ENCODE measurements around the gene UPF1. TPM values are rescaled to one million over a fixed set of nuclear protein-coding genes. Genes with fewer than 3 reads are reported as not detected.
A peak's percentile ranks its signal among the peaks of the same experiment; 100 is the strongest.

Gene UPF1
- total and polyA plus RNA-seq, 5 experiments from 2014 or later, result 7.5 to 112 (median 28.4) TPM

DNA sequence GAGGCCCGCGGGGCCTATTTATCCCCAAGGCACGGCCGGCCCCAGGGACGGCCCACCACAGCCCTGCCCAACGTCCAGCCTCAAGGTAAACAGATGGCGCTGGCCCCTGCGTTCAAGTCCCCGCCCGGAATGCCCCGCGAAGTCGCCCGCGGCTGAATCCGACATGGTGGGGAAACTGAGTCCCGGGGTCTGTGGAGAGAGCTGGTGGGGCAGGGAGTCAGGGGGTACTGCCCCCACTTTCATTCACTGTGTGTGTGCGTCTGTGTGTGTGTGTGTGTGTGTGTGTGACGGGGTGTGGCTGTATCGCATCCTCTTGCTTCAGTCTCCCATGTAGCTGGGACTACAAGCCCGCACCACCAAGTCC, 40.5 kb upstream of the UPF1 start:
- H3K4me1 Mint-ChIP-seq, result peaks cover 13 to 39% (median 36%) of the 10 kb centered on the region in 4 donors
- no peak overlapping the region for H3K27ac Mint-ChIP-seq
- POLR2A ChIA-PET, result interaction anchor here (1.0 kb wide), 1 partner anchor 10 kb away, joined by 3 read pairs; no protein-coding TSS in a partner anchor
- H3K4me3 Mint-ChIP-seq, result peak overlapping the region in 4 of 10 donors; percentile 45 to 83 (median 68)
- no peak for DNase-seq
- no peak for ATAC-seq
- no peaks in the 10 kb centered on the region for H3K9me3 Mint-ChIP-seq
- peaks cover 0 to 4% (median 0%) of the 10 kb centered on the region in 3 donors for H3K36me3 Mint-ChIP-seq
- peaks cover 26 to 84% (median 60%) of the 10 kb centered on the region in 5 donors for H3K27me3 Mint-ChIP-seq

DNA sequence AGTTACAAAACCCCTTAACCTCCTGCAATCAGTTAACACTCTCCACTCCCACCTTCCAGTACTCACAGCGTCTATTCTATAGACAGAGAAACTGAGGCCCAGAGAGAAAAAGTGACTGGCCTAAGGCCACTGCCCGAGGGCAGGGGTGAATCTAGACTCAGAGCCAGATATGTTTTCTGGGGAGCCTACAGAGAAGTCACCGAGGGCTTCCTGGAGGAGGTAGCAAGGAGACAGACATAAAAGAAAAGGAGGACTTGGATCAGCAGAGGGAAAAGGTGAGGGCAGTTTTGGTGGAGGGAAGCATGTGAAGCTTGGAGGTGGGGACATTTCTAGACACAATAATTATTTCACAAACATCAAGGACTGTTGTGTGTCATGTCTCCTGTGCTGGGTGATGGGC, 39.1 kb upstream of the UPF1 start:
- Mint-ChIP-seq H3K27me3 (peaks cover 26 to 82% (median 57%) of the 10 kb centered on the region in 5 donors), H3K4me1 (peaks cover 11 to 29% (median 28%) of the 10 kb centered on the region in 4 donors), H3K36me3 (peaks cover 0 to 4% (median 0%) of the 10 kb centered on the region in 3 donors), H3K27ac (peak overlapping the region in 1 of 10 donors; percentile 14), H3K4me3 (no peak overlapping the region), H3K9me3 (no peaks in the 10 kb centered on the region)
- POLR2A ChIA-PET, result no interaction called here
- ATAC-seq (no peak), DNase-seq (no peak)

DNA sequence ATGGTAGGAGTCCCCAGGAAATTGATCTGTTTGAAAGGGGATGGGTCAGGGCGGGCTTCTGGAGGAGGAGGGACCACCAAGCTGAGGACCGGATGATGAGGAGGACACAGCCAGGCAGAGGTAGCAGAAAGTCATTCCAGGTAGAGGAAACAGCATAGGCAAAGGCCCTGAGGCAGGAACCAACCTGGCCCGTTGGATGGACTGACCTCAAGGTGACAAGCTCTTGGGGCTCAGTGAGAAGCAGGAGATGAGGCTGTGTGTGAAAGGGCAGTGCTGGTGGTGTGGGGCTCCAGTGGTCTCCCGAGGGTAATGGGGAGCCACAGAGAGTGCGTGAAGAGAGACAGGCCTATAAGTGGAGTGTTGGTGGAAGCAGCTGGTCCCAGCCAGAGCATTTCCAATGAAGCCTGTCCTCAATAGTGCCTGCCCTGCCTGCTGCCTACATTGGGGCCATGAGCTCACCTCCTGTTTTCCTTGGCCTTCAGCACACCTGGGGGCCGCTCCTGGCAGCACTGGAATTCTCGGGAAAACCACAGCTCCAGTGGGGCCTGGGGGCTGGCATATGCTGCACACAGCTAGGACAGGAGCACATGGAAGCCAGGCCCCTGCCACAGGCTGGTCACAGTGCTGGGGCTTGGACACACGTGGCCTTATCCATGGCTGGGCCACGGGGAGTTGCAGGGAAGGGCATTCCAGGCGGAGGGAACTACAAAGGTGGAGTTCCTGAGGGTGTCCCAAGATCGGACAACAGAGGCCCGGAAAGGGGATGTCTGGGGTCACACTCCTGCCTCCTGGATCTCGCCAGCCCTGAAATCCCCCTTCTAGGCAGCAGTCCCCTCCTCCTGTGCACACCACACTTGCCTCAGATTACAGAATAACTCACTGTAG, 38.4 kb upstream of the UPF1 start:
- no peak for ATAC-seq
- H3K9me3 Mint-ChIP-seq, result no peaks in the 10 kb centered on the region
- peaks cover 11 to 25% (median 22%) of the 10 kb centered on the region in 4 donors for H3K4me1 Mint-ChIP-seq
- H3K4me3 Mint-ChIP-seq, result no peak overlapping the region
- peak overlapping the region in 3 of 10 donors; percentile 14 to 57 (median 22) for H3K27ac Mint-ChIP-seq
- no peak for DNase-seq
- H3K27me3 Mint-ChIP-seq, result peaks cover 26 to 80% (median 52%) of the 10 kb centered on the region in 5 donors
- POLR2A ChIA-PET, result no interaction called here
- H3K36me3 Mint-ChIP-seq, result peaks cover 0 to 4% (median 0%) of the 10 kb centered on the region in 3 donors

DNA sequence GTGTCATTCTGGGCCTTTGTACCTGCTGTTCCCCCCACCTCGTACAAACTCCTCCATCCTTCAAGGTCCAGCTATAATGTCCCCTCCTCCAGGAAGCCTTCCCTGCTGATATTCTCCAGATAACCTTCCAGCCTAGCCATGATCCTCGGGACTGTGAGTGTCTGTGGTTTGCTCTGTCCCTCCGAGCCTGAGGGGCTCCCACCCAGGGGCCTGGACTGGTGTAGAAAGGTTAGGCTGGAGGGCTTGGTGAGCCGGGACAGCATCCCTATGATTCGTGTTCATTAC, 37.8 kb upstream of the UPF1 start:
- POLR2A ChIA-PET, result no interaction called here
- DNase-seq (no peak), ATAC-seq (no peak)
- peaks cover 11 to 21% (median 18%) of the 10 kb centered on the region in 4 donors for H3K4me1 Mint-ChIP-seq
- H3K4me3 Mint-ChIP-seq, result no peak overlapping the region
- peaks cover 0 to 4% (median 0%) of the 10 kb centered on the region in 3 donors for H3K36me3 Mint-ChIP-seq
- H3K27me3 Mint-ChIP-seq, result peaks cover 23 to 76% (median 48%) of the 10 kb centered on the region in 5 donors
- H3K9me3 Mint-ChIP-seq, result no peaks in the 10 kb centered on the region
- H3K27ac Mint-ChIP-seq, result peak overlapping the region in 2 of 10 donors; percentile 5 to 57

DNA sequence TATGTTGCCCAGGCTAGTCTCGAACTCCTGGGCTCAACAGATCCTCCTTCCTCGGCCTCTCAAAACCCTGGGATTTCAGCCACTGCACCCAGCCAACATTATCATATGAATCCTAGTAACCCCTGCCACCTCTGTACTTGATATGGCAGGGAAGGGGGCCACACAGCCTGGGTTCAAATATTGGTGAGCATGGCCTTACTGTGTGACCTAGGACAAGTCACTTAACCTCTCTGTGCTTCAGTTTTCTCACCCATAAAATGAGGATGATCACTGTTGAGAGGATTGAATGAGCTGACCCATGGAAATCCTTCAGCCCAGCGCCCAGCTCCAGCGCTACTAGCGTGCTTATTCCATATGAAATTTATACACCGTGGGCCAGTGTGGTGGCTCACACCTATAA, 37.1 kb upstream of the UPF1 start:
- no peak for ATAC-seq
- Mint-ChIP-seq H3K9me3 (no peaks in the 10 kb centered on the region), H3K27me3 (peaks cover 22 to 70% (median 41%) of the 10 kb centered on the region in 5 donors), H3K27ac (no peak overlapping the region), H3K4me3 (no peak overlapping the region), H3K36me3 (peaks cover 0 to 4% (median 0%) of the 10 kb centered on the region in 3 donors), H3K4me1 (peaks cover 8 to 14% (median 11%) of the 10 kb centered on the region in 4 donors)
- DNase-seq, result no peak
- POLR2A ChIA-PET, result interaction anchor here (0.6 kb wide), 1 partner anchor 49 kb away, joined by 3 read pairs; no protein-coding TSS in a partner anchor

DNA sequence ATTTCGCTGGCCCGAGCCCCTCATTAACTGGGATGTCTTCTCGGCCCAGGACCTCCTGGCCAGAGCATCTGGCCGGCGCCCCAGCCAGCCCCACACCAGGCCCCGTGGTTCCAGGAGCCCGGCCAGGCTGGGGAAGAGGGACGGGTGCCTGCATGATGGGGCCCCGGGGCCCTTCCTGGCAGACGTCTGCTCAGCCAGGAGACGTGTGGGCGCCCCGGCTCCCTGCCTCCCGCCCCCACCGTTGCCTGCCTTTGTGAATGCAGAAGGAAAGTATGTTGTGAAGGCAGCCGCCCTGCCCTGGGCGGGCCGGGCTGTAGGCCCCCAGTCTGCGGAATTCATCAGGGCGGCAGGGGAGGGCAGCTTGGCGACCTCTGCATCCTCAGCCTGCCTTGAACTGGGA, 36.2 kb upstream of the UPF1 start:
- POLR2A ChIA-PET, result interaction anchor here (0.7 kb wide), 1 partner anchor 101 kb away, joined by 4 read pairs; no protein-coding TSS in a partner anchor
- Mint-ChIP-seq H3K9me3 (no peaks in the 10 kb centered on the region), H3K36me3 (no peaks in the 10 kb centered on the region), H3K4me1 (peaks cover 4 to 6% (median 4%) of the 10 kb centered on the region in 4 donors), H3K27me3 (peaks cover 18 to 62% (median 34%) of the 10 kb centered on the region in 5 donors), H3K4me3 (no peak overlapping the region), H3K27ac (no peak overlapping the region)
- ATAC-seq, result peak in 1 of 2 donors; percentile 50
- DNase-seq, result peak in 1 of 10 donors; percentile 22

DNA sequence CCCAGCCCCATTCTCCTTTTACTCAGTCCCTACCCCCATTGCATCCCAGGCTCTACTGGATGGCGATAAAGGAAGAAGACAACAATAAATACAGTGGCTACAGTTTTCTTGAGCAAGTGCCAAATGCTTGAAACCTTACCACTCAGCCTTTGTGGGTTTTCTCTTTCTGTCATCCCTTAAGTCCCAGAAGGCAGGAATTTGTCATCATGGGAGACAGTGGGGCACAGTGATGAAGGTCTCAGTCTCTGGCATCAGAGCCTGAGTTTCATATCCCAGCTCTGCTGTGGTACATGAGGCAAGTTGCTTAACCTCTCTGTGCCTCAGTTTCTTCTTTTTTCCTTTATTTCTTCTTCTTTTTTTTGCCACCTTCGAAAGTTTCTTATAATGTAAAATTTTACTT, 35.5 kb upstream of the UPF1 start:
- ATAC-seq (no peak), DNase-seq (peak in 1 of 10 donors; percentile 41)
- H3K4me1 Mint-ChIP-seq, result peaks cover 0 to 2% (median under 1%) of the 10 kb centered on the region in 4 donors
- H3K27ac Mint-ChIP-seq, result no peak overlapping the region
- no peaks in the 10 kb centered on the region for H3K36me3 Mint-ChIP-seq
- H3K4me3 Mint-ChIP-seq, result no peak overlapping the region
- POLR2A ChIA-PET, result no interaction called here
- peaks cover 18 to 57% (median 29%) of the 10 kb centered on the region in 5 donors for H3K27me3 Mint-ChIP-seq
- H3K9me3 Mint-ChIP-seq, result no peaks in the 10 kb centered on the region

DNA sequence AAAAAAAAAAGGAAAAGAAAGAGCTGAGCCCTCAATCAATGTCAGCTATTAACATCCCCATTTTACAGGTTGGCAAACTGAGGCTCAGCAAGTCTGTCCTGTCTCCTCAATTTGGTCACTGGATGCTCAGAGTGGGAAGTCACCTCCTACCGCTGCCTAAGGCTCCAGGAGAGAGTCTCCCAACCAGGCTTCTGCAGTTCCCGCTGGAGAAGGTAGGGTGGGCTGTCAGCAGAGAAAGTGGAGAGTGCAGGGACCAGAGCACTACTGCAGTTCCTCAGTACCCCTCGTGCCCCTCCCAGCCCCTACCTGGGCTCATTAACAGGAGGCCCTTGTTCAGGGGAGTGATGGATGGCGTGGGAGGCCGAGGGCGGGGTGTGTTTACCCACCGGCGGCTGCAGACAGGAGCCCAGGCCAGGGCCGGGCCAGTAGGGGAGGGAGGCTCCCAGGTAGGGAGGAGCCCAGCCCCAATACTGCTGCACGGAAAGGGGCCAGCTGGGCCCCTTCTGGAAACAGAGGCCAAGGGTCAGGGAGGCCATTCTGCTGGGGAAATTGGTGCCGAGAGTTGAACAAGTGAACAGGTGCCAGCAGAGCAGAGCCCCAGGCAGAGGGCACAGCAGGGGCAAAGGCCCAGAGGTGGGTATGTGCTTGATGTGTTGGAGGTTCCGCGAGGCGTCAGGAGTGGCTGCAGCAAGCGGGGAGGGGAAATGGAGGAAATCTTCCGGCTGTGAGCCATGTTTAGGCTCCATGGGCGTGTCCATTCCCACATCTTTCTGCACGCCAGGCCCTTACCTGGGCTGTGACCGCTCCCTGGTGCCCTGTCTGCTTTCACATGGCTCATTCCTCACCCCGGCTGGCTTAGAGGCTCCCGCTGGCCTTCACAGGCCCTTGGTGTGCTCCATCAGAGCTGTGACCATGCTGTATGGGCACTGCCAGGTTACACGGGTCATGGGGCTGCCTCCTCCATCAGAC, 33.1 kb upstream of the UPF1 start:
- peaks cover 12 to 41% (median 19%) of the 10 kb centered on the region in 5 donors for H3K27me3 Mint-ChIP-seq
- POLR2A ChIA-PET, result no interaction called here
- peaks cover 0 to 3% (median 0%) of the 10 kb centered on the region in 4 donors for H3K4me1 Mint-ChIP-seq
- H3K36me3 Mint-ChIP-seq, result no peaks in the 10 kb centered on the region
- no peaks in the 10 kb centered on the region for H3K9me3 Mint-ChIP-seq
- H3K4me3 Mint-ChIP-seq, result no peak overlapping the region
- ATAC-seq (no peak), DNase-seq (peak in 1 of 10 donors; percentile 43)
- H3K27ac Mint-ChIP-seq, result no peak overlapping the region

DNA sequence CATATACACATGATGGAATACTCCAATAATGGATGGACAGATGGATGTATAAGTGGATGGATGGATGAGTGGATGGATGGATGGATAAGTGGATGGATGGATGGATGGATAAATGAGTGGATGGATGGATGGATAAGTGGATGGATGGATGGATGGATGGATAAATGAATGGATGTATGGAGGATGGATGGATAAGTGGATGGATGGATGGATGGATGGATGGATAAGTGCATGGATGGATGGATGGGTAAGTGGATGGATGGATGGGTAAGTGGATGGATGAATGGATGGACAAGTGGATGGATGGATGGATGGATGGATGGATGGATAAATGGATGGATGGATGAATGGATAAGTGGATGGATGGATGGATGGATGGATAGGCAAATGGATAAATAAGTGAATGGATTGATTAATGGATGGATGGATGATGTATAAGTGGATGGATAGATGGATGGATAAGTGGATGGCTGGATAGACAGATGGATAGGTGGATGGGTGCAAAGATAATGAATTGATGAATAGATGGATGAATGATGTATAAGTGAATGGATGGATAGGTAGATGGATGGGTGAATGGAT, 32.3 kb upstream of the UPF1 start:
- DNase-seq (no peak), ATAC-seq (no peak)
- POLR2A ChIA-PET, result no interaction called here
- peaks cover 0 to 3% (median 0%) of the 10 kb centered on the region in 4 donors for H3K4me1 Mint-ChIP-seq
- H3K27ac Mint-ChIP-seq, result no peak overlapping the region
- H3K9me3 Mint-ChIP-seq, result no peaks in the 10 kb centered on the region
- no peaks in the 10 kb centered on the region for H3K36me3 Mint-ChIP-seq
- no peak overlapping the region for H3K4me3 Mint-ChIP-seq
- peaks cover 9 to 37% (median 16%) of the 10 kb centered on the region in 5 donors for H3K27me3 Mint-ChIP-seq

DNA sequence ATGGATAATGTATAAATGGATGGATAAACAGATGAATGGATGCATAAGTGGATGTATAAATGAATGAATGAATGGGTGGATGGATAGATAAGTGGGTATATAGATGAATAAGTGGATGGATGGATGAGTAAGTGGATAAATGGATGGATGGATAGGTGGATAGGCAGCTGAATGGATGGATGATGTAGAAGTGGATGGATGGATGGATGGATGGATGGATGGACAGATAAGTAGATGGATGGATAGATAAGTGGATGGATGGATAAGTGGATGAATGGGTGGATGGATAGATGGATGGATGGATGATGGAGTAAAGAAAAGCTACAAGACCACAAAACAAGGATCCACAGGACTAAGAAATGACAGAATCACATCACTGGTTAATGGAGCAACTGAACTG, 31.7 kb upstream of the UPF1 start:
- H3K9me3 Mint-ChIP-seq, result no peaks in the 10 kb centered on the region
- DNase-seq (no peak), ATAC-seq (no peak)
- H3K27me3 Mint-ChIP-seq, result peaks cover 9 to 34% (median 16%) of the 10 kb centered on the region in 5 donors
- peaks cover 0 to 3% (median 0%) of the 10 kb centered on the region in 4 donors for H3K4me1 Mint-ChIP-seq
- POLR2A ChIA-PET, result no interaction called here
- H3K4me3 Mint-ChIP-seq, result no peak overlapping the region
- no peaks in the 10 kb centered on the region for H3K36me3 Mint-ChIP-seq
- H3K27ac Mint-ChIP-seq, result no peak overlapping the region

DNA sequence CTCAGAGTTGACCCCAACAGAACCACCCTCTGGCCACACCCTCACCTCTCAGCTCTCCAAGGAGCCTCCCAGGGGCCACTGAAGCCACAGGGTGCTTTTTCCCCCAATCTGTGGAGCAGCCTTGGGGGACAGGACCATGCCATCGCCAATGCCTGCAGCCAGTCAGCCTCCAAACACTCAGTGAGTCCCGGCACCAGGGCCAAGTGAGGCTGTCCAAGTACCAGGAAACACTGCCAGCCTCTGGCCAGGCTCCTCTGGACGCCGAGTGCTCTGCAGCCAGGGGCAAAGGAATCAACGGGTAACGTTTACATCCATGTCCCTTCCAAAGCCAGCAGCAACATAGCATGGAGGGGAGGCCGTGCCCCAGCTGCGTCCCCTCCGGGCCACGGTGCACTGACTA, 31.1 kb upstream of the UPF1 start:
- ATAC-seq (no peak), DNase-seq (no peak)
- peaks cover 0 to 3% (median 0%) of the 10 kb centered on the region in 4 donors for H3K4me1 Mint-ChIP-seq
- H3K27me3 Mint-ChIP-seq, result peaks cover 9 to 31% (median 16%) of the 10 kb centered on the region in 5 donors
- H3K9me3 Mint-ChIP-seq, result no peaks in the 10 kb centered on the region
- POLR2A ChIA-PET, result interaction anchor here (1.0 kb wide), 1 partner anchor 10 kb away, joined by 3 read pairs; the partner anchor contains the start of gene COMP
- H3K36me3 Mint-ChIP-seq, result no peaks in the 10 kb centered on the region
- no peak overlapping the region for H3K4me3 Mint-ChIP-seq
- H3K27ac Mint-ChIP-seq, result no peak overlapping the region

DNA sequence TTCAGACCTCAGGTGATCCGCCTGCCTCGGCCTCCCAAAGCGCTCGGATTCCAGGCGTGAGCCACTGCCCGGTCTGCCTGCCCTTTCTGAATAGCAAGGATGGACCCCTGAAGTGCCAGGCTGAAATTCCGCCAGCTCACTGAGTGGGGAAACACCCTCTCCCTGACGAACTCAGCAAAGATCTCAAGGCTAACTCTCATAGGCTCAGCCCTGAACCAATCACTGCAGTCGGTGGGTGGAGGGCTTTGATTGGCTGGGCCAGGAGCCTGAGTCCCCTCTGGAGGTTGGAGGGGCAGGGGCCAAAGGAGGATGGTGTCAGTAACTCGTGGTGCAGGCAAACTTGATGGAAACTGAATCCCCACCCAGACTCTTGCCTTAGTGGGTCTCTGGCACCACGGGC, 29.4 kb upstream of the UPF1 start:
- H3K4me1 Mint-ChIP-seq, result peaks cover 0 to 2% (median 0%) of the 10 kb centered on the region in 4 donors
- H3K9me3 Mint-ChIP-seq, result no peaks in the 10 kb centered on the region
- no peaks in the 10 kb centered on the region for H3K36me3 Mint-ChIP-seq
- no peak for ATAC-seq
- DNase-seq, result no peak
- H3K27me3 Mint-ChIP-seq, result peaks cover 2 to 17% (median 13%) of the 10 kb centered on the region in 5 donors
- no peak overlapping the region for H3K27ac Mint-ChIP-seq
- POLR2A ChIA-PET, result no interaction called here
- H3K4me3 Mint-ChIP-seq, result no peak overlapping the region

Data from naive thymus-derived CD8-positive, alpha-beta T cell (primary cell).